ENCODE data around the gene SKI. TPM values are rescaled to one million over a fixed set of nuclear protein-coding genes. Genes with fewer than 3 reads are reported as not detected.

The SKI gene
- total and polyA plus RNA-seq, 4 donors, result 17.1 to 90.7 (median 40.7) TPM

DNA sequence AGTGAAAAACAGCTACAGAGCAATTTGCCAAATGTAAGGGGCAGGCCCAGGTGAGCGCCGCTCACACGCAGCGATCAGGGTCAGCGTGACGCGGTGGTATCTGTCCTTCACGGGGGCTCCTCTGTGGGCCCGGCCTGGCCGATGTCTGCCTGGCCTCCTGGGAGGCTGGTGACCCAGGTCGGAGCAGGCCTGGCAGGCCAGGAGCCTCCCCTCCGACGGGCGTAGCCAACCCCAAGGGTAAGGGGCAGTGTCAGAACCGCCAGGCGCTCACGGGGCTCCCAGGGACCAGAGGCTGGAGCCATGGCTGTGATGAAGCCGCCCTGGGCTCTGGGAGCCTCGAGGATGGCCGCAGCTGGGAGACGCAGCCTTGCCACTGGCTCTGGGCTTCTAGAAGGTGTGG lies 91.2 kb downstream of the SKI start:
- WGBS, 2 donors, result 92 to 95% methylated on average over 21 of the region's 21 CpGs
- Histone ChIP-seq H3K27ac (ENCODE audit: low read depth in 1 of 2, low read length in 1 of 2) (no peak overlapping the region), H3K27me3 (ENCODE audit: control insufficient read depth in 3 of 3, insufficient read depth in 3 of 3, low read length in 2 of 3) (no peaks in the 10 kb centered on the region), H3K4me1 (ENCODE audit: control insufficient read depth in 5 of 5, insufficient read depth in 5 of 5, low read length in 5 of 5) (peaks cover 0 to 75% (median 13%) of the 10 kb centered on the region in 5 donors), H3K36me3 (ENCODE audit: control insufficient read depth in 4 of 4, insufficient read depth in 4 of 4, low read length in 4 of 4) (no peaks in the 10 kb centered on the region), H3K9ac (ENCODE audit: insufficient read depth in 1 of 2, low read length in 2 of 2) (no peak overlapping the region), H3K9me3 (ENCODE audit: control insufficient read depth in 4 of 4, insufficient read depth in 3 of 4, low read length in 3 of 4) (no peaks in the 10 kb centered on the region), H3K4me3 (no peak overlapping the region)
- DNase-seq (no peak), ATAC-seq (ENCODE audit: insufficient read depth, low FRiP score) (no peak)
- TF ChIP-seq, protein P1, sequence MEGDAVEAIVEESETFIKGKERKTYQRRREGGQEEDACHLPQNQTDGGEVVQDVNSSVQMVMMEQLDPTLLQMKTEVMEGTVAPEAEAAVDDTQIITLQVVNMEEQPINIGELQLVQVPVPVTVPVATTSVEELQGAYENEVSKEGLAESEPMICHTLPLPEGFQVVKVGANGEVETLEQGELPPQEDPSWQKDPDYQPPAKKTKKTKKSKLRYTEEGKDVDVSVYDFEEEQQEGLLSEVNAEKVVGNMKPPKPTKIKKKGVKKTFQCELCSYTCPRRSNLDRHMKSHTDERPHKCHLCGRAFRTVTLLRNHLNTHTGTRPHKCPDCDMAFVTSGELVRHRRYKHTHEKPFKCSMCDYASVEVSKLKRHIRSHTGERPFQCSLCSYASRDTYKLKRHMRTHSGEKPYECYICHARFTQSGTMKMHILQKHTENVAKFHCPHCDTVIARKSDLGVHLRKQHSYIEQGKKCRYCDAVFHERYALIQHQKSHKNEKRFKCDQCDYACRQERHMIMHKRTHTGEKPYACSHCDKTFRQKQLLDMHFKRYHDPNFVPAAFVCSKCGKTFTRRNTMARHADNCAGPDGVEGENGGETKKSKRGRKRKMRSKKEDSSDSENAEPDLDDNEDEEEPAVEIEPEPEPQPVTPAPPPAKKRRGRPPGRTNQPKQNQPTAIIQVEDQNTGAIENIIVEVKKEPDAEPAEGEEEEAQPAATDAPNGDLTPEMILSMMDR (IDR thresholded peaks at IDR 0.05; ENCODE audit: control extremely low read depth, extremely low read depth), result no peak

DNA sequence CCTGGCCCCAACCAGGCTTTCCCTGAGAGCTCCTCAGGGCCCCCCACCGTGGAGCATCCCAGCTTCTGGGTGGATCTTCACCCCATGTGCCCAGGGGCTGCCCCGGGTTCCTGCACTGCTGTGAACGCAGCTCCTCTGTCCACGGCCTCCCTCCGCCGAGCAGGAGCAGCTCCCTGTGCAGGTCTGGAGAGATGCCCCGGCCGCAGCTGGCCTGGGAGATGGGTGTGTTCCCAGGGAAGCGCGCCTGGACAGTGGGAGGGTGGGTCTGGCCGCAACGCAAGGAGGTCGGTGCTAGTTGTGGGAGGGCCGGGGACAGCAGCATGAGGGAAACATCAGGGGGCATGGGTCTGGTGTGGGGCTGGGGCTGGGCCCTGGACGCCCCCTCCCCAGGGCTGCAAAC lies 91.9 kb downstream of the SKI start:
- Histone ChIP-seq H3K27ac (ENCODE audit: low read depth in 1 of 2, low read length in 1 of 2) (no peak overlapping the region), H3K4me3 (no peak overlapping the region), H3K9ac (ENCODE audit: insufficient read depth in 1 of 2, low read length in 2 of 2) (no peak overlapping the region), H3K27me3 (ENCODE audit: control insufficient read depth in 3 of 3, insufficient read depth in 3 of 3, low read length in 2 of 3) (no peaks in the 10 kb centered on the region), H3K9me3 (ENCODE audit: control insufficient read depth in 4 of 4, insufficient read depth in 3 of 4, low read length in 3 of 4) (peaks cover 0 to 2% (median 0%) of the 10 kb centered on the region in 4 donors), H3K4me1 (ENCODE audit: control insufficient read depth in 5 of 5, insufficient read depth in 5 of 5, low read length in 5 of 5) (peaks cover 0 to 74% (median 13%) of the 10 kb centered on the region in 5 donors), H3K36me3 (ENCODE audit: control insufficient read depth in 4 of 4, insufficient read depth in 4 of 4, low read length in 4 of 4) (no peaks in the 10 kb centered on the region)
- 86 to 96% methylated on average over 15 of the region's 15 CpGs for WGBS, 2 donors
- ATAC-seq (ENCODE audit: insufficient read depth, low FRiP score) (no peak), DNase-seq (no peak)
- TF ChIP-seq, protein P1 (IDR thresholded peaks at IDR 0.05; ENCODE audit: control extremely low read depth, extremely low read depth), result no peak

DNA sequence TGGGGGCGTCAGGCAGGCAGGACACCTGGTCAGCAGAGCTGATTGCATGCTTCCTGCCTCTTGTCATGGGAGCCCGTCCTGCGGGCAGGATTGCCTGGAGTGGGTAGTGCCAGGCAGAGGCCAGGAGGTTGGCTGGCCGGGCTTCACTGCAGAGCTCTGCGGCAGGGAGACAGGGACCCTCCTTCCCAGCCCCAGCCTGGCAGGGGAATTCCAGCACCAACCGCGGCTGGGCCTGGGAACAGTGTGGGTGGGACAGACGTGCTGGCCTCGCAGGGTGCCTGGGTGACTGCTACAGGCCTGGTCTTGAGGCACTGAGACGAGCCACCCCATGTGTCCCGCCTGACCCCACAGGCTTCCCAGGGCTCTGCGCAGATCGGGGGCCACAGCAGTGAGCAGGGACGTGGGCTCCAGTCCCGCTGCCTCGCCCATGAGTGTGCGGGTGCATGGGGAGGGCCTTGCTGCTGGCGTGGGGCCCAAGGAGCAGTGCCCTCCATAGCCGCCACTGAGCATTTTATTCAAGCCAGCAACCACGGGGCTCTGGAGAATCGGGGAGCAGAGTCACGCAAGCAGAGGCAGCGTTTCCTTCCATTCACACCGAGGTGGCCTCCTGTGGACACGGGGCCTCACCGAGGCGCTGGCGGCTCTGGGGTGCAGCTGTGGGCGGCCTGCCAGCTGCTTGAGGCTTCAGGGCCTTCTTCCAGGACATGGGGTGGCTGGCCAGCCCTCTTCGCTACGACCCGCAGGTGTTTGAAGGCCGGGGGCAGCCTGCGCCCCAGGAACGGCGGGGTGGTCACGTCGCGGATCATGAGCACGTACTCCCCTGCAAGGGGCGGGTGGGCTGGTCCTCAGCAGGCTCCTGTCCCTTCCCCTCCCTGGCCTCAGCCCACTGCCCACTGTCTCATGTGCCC lies 92.9 kb downstream of the SKI start:
- no peak for DNase-seq

More for the DNA sequence above, 92.9 kb downstream of the SKI start:
- peak overlapping the region in 1 of 2 donors; percentile 28 for H3K27ac ChIP-seq (ENCODE audit: low read depth in 1 of 2, low read length in 1 of 2)
- ATAC-seq (ENCODE audit: insufficient read depth, low FRiP score), result no peak
- H3K4me1 ChIP-seq (ENCODE audit: control insufficient read depth in 5 of 5, insufficient read depth in 5 of 5, low read length in 5 of 5), result peaks cover 0 to 66% (median 10%) of the 10 kb centered on the region in 5 donors
- no peaks in the 10 kb centered on the region for H3K27me3 ChIP-seq (ENCODE audit: control insufficient read depth in 3 of 3, insufficient read depth in 3 of 3, low read length in 2 of 3)
- WGBS, 2 donors, result 72 to 79% methylated on average over 40 to 41 of the region's 41 CpGs
- no peak overlapping the region for H3K4me3 ChIP-seq
- H3K9me3 ChIP-seq (ENCODE audit: control insufficient read depth in 4 of 4, insufficient read depth in 3 of 4, low read length in 3 of 4), result peaks cover 0 to 2% (median 0%) of the 10 kb centered on the region in 4 donors
- TF ChIP-seq, protein P1 (IDR thresholded peaks at IDR 0.05; ENCODE audit: control extremely low read depth, extremely low read depth), result no peak
- H3K9ac ChIP-seq (ENCODE audit: insufficient read depth in 1 of 2, low read length in 2 of 2), result peak overlapping the region in 1 of 2 donors; percentile 73
- H3K36me3 ChIP-seq (ENCODE audit: control insufficient read depth in 4 of 4, insufficient read depth in 4 of 4, low read length in 4 of 4), result no peaks in the 10 kb centered on the region
